ENCODE results near the gene ADSS1.

GRCh38 chr14:104728631-104729030, 4.6 kb downstream of the ADSS1 start:
- TF ChIP-seq CTCF (conservative IDR thresholded peaks at IDR 0.05; ENCODE audit: low read length) (no peak), EZH2phosphoT487 (IDR thresholded peaks at IDR 0.05; ENCODE audit: borderline replicate concordance) (no peak)

Data from Loucy (cell line).